ENCODE data around the gene TYROBP. TPM values are rescaled to one million over a fixed set of nuclear protein-coding genes. Genes with fewer than 3 reads are reported as not detected.
A peak's percentile ranks its signal among the peaks of the same experiment; 100 is the strongest.

Gene TYROBP
- total RNA-seq, 1 experiment from 2014 or later = not detected

GRCh38 chr19:35861640-35862160 is 46.4 kb downstream of the TYROBP start:
- Mint-ChIP-seq H3K4me3 (peak overlapping the region; percentile 62 to 81), H3K27me3 (ENCODE audit: low read depth) (peaks cover 92% of the 10 kb centered on the region), H3K27ac (no peak overlapping the region), H3K4me1 (peaks cover 9 to 13% of the 10 kb centered on the region in 2 experiments), H3K36me3 (ENCODE audit: insufficient read depth in 1 of 3, low read depth in 3 of 3) (peaks cover 3 to 4% (median 4%) of the 10 kb centered on the region in 3 experiments; a peak in 3 of 7 replicates), H3K9me3 (no peaks in the 10 kb centered on the region; a peak in 1 of 5 replicates)
- Histone ChIP-seq H3K14ac (ENCODE audit: insufficient read depth, low read length) (0 out of 2 replicates have a peak overlapping the region, but pooled peaks have one; percentile 19), H3T11ph (ENCODE audit: low read length) (no peak overlapping the region), H2BK12ac (ENCODE audit: insufficient read length, low read depth, low read length) (no peak overlapping the region), H3K56ac (ENCODE audit: insufficient read length, low read depth, low read length) (no peak overlapping the region), H3K23ac (ENCODE audit: insufficient read length, low read depth, low read length) (no peak overlapping the region), H2AK5ac (ENCODE audit: insufficient read length, low read length) (no peak overlapping the region), H3K79me2 (ENCODE audit: insufficient read depth, low read length) (no peaks in the 10 kb centered on the region), H2AFZ (ENCODE audit: low read length) (no peak overlapping the region), H3K18ac (ENCODE audit: insufficient read length, low read depth, low read length) (no peak overlapping the region), H3K9ac (ENCODE audit: extremely low read depth, insufficient read length, low read length) (peak overlapping the region; percentile 0), H2BK20ac (ENCODE audit: low read depth, low read length, poor library complexity, severe bottlenecking) (no peak overlapping the region), H3K79me1 (ENCODE audit: insufficient read depth, low read depth, low read length, poor library complexity, severe bottlenecking) (no peaks in the 10 kb centered on the region), H3K4ac (ENCODE audit: low read depth, low read length) (no peak overlapping the region), H2BK120ac (ENCODE audit: low read depth, low read length, poor library complexity, severe bottlenecking) (no peak overlapping the region), H3K4me2 (ENCODE audit: insufficient read depth, insufficient read length, low read length) (peak overlapping the region; percentile 71), H4K20me1 (ENCODE audit: control insufficient read depth, insufficient read depth, insufficient read length) (peaks cover 3% of the 10 kb centered on the region), H3K9me3 (ENCODE audit: control insufficient read depth, low read depth, low read length) (no peaks in the 10 kb centered on the region), H3K4me1 (ENCODE audit: insufficient read depth, low read length) (no peaks in the 10 kb centered on the region), H3K23me2 (ENCODE audit: insufficient read length, low read depth, low read length, poor library complexity, severe bottlenecking) (peaks cover 10% of the 10 kb centered on the region), H3K27ac (ENCODE audit: insufficient read length, low read depth, low read length) (no peak overlapping the region), H4K5ac (ENCODE audit: insufficient read length, low read depth, low read length) (no peak overlapping the region), H2BK15ac (ENCODE audit: low read depth, low read length) (no peak overlapping the region), H3K27me3 (ENCODE audit: insufficient read depth, low read length) (peaks cover 4% of the 10 kb centered on the region; the same call in 1 of the 2 replicates), H2BK5ac (ENCODE audit: insufficient read length, low read length) (no peak overlapping the region), H4K91ac (ENCODE audit: insufficient read length, low read depth, low read length) (no peak overlapping the region), H4K8ac (replicated peaks; ENCODE audit: insufficient read length, low read depth, low read length) (no peak overlapping the region)
- DNase-seq = no peak
- no CpG with 5 or more reads among the region's 19 CpGs for WGBS (ENCODE audit: extremely low coverage, insufficient read length, low lambda C conversion rate)
- no peak for TF ChIP-seq CTCF (conservative IDR thresholded peaks at IDR 0.05)
